Left renal pelvis (tissue), 4 donors: ENCODE data around the gene MAP4. TPM values are rescaled to one million over a fixed set of nuclear protein-coding genes. Genes with fewer than 3 reads are reported as not detected.
"Not testable (repeated sequence)": the region's sequence is repeated elsewhere in the genome, so short reads cannot be mapped to it uniquely, and the experiment has no call there.

Experiments
- DNase-seq, 4 donors: peaks; one replicate each; pipeline ENCODE4 v3.0.0-alpha.2; 2013; ENCODE audit warnings: low read depth in 4 of 4, low spot score in 3 of 4
- polyA plus RNA-seq, 4 donors: library from polyadenylated mRNA; unstranded; fragments of 120-200 nt; gene quantifications; one replicate each; pipeline ENCODE4 v1.2.1, GENCODE V29; 2013; ENCODE audit not compliant: insufficient read length in 4 of 4

The MAP4 gene
- polyA plus RNA-seq: 100 to 1,000 TPM; 172 to 203 (median 195) TPM

- DNase-seq: no peak
Measured at GRCh38 chr3:48016301-48016973, at the start of gene MAP4. Gene MAP4, minus strand, starts transcription at chr3:48016416. Its CDS starts 17,556 bp downstream, at chr3:47998860.

- DNase-seq: no peak
Measured at GRCh38 chr3:48065035-48065434, 48.8 kb upstream of the MAP4 start.

- DNase-seq: peak in 1 of 4 donors; percentile 5
Measured at GRCh38 chr3:48064292-48064829, 48.1 kb upstream of the MAP4 start.

GRCh38 chr3:48061586-48061985 lies 45.4 kb upstream of the MAP4 start:
- DNase-seq: not testable (repeated sequence)

- DNase-seq: no peak
Measured at GRCh38 chr3:48058091-48058490, 41.9 kb upstream of the MAP4 start.

GRCh38 chr3:48057521-48057920 lies 41.3 kb upstream of the MAP4 start:
- no peak for DNase-seq

GRCh38 chr3:48047841-48048464 lies 31.7 kb upstream of the MAP4 start:
- DNase-seq: no peak

- no peak for DNase-seq
Measured at GRCh38 chr3:48042071-48042760, 26.0 kb upstream of the MAP4 start.

- no peak for DNase-seq
Measured at GRCh38 chr3:48039487-48040190, 23.4 kb upstream of the MAP4 start.

GRCh38 chr3:48038971-48039481 lies 22.8 kb upstream of the MAP4 start:
- no peak for DNase-seq

- DNase-seq: no peak
Measured at GRCh38 chr3:48034000-48034516, 17.8 kb upstream of the MAP4 start.

- no peak for DNase-seq
Measured at GRCh38 chr3:48030188-48030587, 14.0 kb upstream of the MAP4 start.

GRCh38 chr3:48026951-48027908 lies 11.0 kb upstream of the MAP4 start:
- no peak for DNase-seq

GRCh38 chr3:48026098-48026497 lies 9.9 kb upstream of the MAP4 start:
- no peak for DNase-seq

GRCh38 chr3:48024401-48024800 lies 8.2 kb upstream of the MAP4 start:
- no peak for DNase-seq

- DNase-seq: no peak
Measured at GRCh38 chr3:48023377-48023776, 7.2 kb upstream of the MAP4 start.

- DNase-seq: no peak
Measured at GRCh38 chr3:48022178-48022577, 6.0 kb upstream of the MAP4 start.

GRCh38 chr3:48018841-48019240 lies 2.6 kb upstream of the MAP4 start:
- no peak for DNase-seq
